Sigmoid colon (tissue), 7 donors: Measurements from ENCODE around the gene NOTUM. TPM values are rescaled to one million over a fixed set of nuclear protein-coding genes. Genes with fewer than 3 reads are reported as not detected.

Experiments
- DNase-seq: peaks from one replicate; pipeline ENCODE4 v3.0.0-alpha.2; 2019
- H3K27ac ChIP-seq, 4 donors: fragments of 200-600 bp; sonication (generic); one replicate each; pipeline ENCODE4 v1.5.1; 2016 to 2019; ENCODE audit warnings: mild to moderate bottlenecking in 1 of 4
- H3K27me3 ChIP-seq, 3 donors: fragments of 200-600 bp; sonication (generic); one replicate each; pipeline ENCODE4 v1.5.1; 2019; ENCODE audit warnings: mild to moderate bottlenecking in 1 of 3
- H3K36me3 ChIP-seq, 4 donors: fragments of 200-600 bp; sonication (generic); one replicate each; pipeline ENCODE4 v1.5.1; 2016 to 2019
- H3K4me1 ChIP-seq, 4 donors: fragments of 200-600 bp; sonication (generic); one replicate each; pipeline ENCODE4 v1.5.1; 2017 to 2019
- H3K4me3 ChIP-seq, 4 donors: fragments of 200-600 bp; sonication (generic); one replicate each; pipeline ENCODE4 v1.5.1; 2017 to 2019; ENCODE audit warnings: mild to moderate bottlenecking in 2 of 4, moderate library complexity in 1 of 4
- H3K9me3 ChIP-seq, 4 donors: fragments of 200-600 bp in 3 of 4; sonication (generic) in 3 of 4; one replicate each; pipeline versions ENCODE4 v1.5.1 to v1.6.1; 2013 to 2019
- EP300 ChIP-seq, 4 donors: sonication (generic); formaldehyde crosslinking; IDR thresholded peaks; one replicate each; pipeline ENCODE4 v1.6.1; 2017; ENCODE audit warnings: antibody characterized with exemption in 4 of 4
- POLR2A ChIP-seq, 2 donors: fragments of 450-650 bp; IDR thresholded peaks; one replicate each; pipeline ENCODE4 v1.6.1; 2016; ENCODE audit warnings: antibody characterized with exemption in 2 of 2, mild to moderate bottlenecking in 2 of 2, moderate library complexity in 2 of 2
- POLR2AphosphoS5 ChIP-seq, 4 donors: sonication (generic); formaldehyde crosslinking; IDR thresholded peaks; one replicate each; pipeline ENCODE4 v1.6.1; 2017; ENCODE audit warnings: antibody characterized with exemption in 4 of 4
- WGBS, 2 donors: extraction: QIAGEN DNeasy Blood & Tissue Kit; methylation state at CpG; one replicate each; pipeline ENCODE4 v1.1.7; 2013; 5-methylcytosine and 5-hydroxymethylcytosine counted together
- intact Hi-C: fragments of 100-400 bp; cut with DNase I; formaldehyde crosslinking; loops from one replicate; pipeline ENCODE4 v1.15.1; 2023
- polyA plus RNA-seq, 3 donors: library from polyadenylated mRNA; stranded (reverse); fragments of 200-250 nt; gene quantifications; one replicate each; pipeline ENCODE4 v1.2.3, GENCODE V29; 2013
- total RNA-seq, 4 donors: library from RNA; depleted of rRNA; stranded (reverse); fragments of >200 nt; gene quantifications; one replicate each; pipeline ENCODE4 v1.1.0, GENCODE V29; 2016
- TF ChIP-seq, protein P1 (sequence below), 4 experiments: fragments of 450-650 bp in 3 of 4; fragments of 200-600 bp in 1 of 4; IDR thresholded peaks; one replicate each; pipeline ENCODE4 v1.5.1; 2016 to 2019; ENCODE audit warnings: antibody characterized with exemption in 4 of 4, mild to moderate bottlenecking in 3 of 4, moderate library complexity in 2 of 4
- donor health status: healthy with polysubstance abuse.
- donor health status: Bipolar disorder and iron deficiency.
- donor health status: healthy.

Gene NOTUM
- total and polyA plus RNA-seq, 7 donors, result 0.22 TPM; not detected in 6

GRCh38 chr17:81930142-81931125 is 30.6 kb downstream of the NOTUM start:
- H3K9me3 ChIP-seq, result no peaks in the 10 kb centered on the region
- TF ChIP-seq EP300 (IDR thresholded peaks at IDR 0.05), result no peak
- no peak for TF ChIP-seq POLR2AphosphoS5 (IDR thresholded peaks at IDR 0.05)
- TF ChIP-seq, protein P1, sequence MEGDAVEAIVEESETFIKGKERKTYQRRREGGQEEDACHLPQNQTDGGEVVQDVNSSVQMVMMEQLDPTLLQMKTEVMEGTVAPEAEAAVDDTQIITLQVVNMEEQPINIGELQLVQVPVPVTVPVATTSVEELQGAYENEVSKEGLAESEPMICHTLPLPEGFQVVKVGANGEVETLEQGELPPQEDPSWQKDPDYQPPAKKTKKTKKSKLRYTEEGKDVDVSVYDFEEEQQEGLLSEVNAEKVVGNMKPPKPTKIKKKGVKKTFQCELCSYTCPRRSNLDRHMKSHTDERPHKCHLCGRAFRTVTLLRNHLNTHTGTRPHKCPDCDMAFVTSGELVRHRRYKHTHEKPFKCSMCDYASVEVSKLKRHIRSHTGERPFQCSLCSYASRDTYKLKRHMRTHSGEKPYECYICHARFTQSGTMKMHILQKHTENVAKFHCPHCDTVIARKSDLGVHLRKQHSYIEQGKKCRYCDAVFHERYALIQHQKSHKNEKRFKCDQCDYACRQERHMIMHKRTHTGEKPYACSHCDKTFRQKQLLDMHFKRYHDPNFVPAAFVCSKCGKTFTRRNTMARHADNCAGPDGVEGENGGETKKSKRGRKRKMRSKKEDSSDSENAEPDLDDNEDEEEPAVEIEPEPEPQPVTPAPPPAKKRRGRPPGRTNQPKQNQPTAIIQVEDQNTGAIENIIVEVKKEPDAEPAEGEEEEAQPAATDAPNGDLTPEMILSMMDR (IDR thresholded peaks at IDR 0.05), result no peak
- no peak for TF ChIP-seq POLR2A (IDR thresholded peaks at IDR 0.05)
- H3K27me3 ChIP-seq, result peaks cover 0 to 13% (median 0%) of the 10 kb centered on the region in 3 donors
- no peak overlapping the region for H3K4me3 ChIP-seq
- no peak overlapping the region for H3K27ac ChIP-seq
- no peaks in the 10 kb centered on the region for H3K36me3 ChIP-seq
- intact Hi-C loops, result no loop called here
- no peak for DNase-seq
- H3K4me1 ChIP-seq, result peaks cover 0 to 25% (median 22%) of the 10 kb centered on the region in 4 donors
- 51 to 70% methylated on average over 20 of the region's 20 CpGs for WGBS, 2 donors

- DNase-seq, result no peak
- 78 to 92% methylated on average over 31 of the region's 31 CpGs for WGBS, 2 donors
- TF ChIP-seq POLR2AphosphoS5 (IDR thresholded peaks at IDR 0.05), result no peak
- no peak for TF ChIP-seq POLR2A (IDR thresholded peaks at IDR 0.05)
- TF ChIP-seq, protein P1 (IDR thresholded peaks at IDR 0.05), result no peak
- no peak for TF ChIP-seq EP300 (IDR thresholded peaks at IDR 0.05)
- H3K36me3 ChIP-seq, result no peaks in the 10 kb centered on the region
- H3K9me3 ChIP-seq, result no peaks in the 10 kb centered on the region
- peaks cover 0 to 34% (median 31%) of the 10 kb centered on the region in 4 donors for H3K4me1 ChIP-seq
- peaks cover 0 to 13% (median 0%) of the 10 kb centered on the region in 3 donors for H3K27me3 ChIP-seq
- H3K27ac ChIP-seq, result no peak overlapping the region
- intact Hi-C loops, result no loop called here
- no peak overlapping the region for H3K4me3 ChIP-seq
These were observed 31.5 kb downstream of the NOTUM start for GRCh38 chr17:81929253-81930141.

GRCh38 chr17:81928544-81929252 is 32.3 kb downstream of the NOTUM start:
- Histone ChIP-seq H3K27ac (peak overlapping the region in 1 of 4 donors; percentile 99), H3K36me3 (no peaks in the 10 kb centered on the region), H3K4me3 (peak overlapping the region; percentile 31 to 99 (median 92)), H3K4me1 (peaks cover 0 to 42% (median 39%) of the 10 kb centered on the region in 4 donors), H3K9me3 (no peaks in the 10 kb centered on the region), H3K27me3 (peaks cover 0 to 13% (median 0%) of the 10 kb centered on the region in 3 donors)
- no peak for TF ChIP-seq POLR2AphosphoS5 (IDR thresholded peaks at IDR 0.05)
- TF ChIP-seq, protein P1 (IDR thresholded peaks at IDR 0.05), result no peak
- no peak for TF ChIP-seq EP300 (IDR thresholded peaks at IDR 0.05)
- TF ChIP-seq POLR2A (IDR thresholded peaks at IDR 0.05), result no peak
- DNase-seq, result no peak
- intact Hi-C loops, result no loop called here
- 16 to 26% methylated on average over 44 of the region's 44 CpGs for WGBS, 2 donors
